Measurements from ENCODE around the gene PRR23E.

GRCh38 chr3:127247292-127247691 lies 54.4 kb downstream of the PRR23E start:
- no peak for TF ChIP-seq POLR2AphosphoS5 (IDR thresholded peaks at IDR 0.05)
- TF ChIP-seq CTCF (IDR thresholded peaks at IDR 0.05; ENCODE audit: poor library complexity, severe bottlenecking) = no peak
- TF ChIP-seq, protein P1, sequence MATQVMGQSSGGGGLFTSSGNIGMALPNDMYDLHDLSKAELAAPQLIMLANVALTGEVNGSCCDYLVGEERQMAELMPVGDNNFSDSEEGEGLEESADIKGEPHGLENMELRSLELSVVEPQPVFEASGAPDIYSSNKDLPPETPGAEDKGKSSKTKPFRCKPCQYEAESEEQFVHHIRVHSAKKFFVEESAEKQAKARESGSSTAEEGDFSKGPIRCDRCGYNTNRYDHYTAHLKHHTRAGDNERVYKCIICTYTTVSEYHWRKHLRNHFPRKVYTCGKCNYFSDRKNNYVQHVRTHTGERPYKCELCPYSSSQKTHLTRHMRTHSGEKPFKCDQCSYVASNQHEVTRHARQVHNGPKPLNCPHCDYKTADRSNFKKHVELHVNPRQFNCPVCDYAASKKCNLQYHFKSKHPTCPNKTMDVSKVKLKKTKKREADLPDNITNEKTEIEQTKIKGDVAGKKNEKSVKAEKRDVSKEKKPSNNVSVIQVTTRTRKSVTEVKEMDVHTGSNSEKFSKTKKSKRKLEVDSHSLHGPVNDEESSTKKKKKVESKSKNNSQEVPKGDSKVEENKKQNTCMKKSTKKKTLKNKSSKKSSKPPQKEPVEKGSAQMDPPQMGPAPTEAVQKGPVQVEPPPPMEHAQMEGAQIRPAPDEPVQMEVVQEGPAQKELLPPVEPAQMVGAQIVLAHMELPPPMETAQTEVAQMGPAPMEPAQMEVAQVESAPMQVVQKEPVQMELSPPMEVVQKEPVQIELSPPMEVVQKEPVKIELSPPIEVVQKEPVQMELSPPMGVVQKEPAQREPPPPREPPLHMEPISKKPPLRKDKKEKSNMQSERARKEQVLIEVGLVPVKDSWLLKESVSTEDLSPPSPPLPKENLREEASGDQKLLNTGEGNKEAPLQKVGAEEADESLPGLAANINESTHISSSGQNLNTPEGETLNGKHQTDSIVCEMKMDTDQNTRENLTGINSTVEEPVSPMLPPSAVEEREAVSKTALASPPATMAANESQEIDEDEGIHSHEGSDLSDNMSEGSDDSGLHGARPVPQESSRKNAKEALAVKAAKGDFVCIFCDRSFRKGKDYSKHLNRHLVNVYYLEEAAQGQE (IDR thresholded peaks at IDR 0.05; ENCODE audit: borderline replicate concordance) = no peak
- TF ChIP-seq EZH2 (IDR thresholded peaks at IDR 0.05; ENCODE audit: borderline replicate concordance, insufficient read depth, low read length, poor library complexity, severe bottlenecking) = no peak
